CD4-positive, alpha-beta T cell treated with Interleukin-6 at 100 ng/mL for 8 hours (primary cell): Measurements from ENCODE around the gene OLA1.
"Not testable (repeated sequence)": the region's sequence is repeated elsewhere in the genome, so short reads cannot be mapped to it uniquely, and the experiment has no call there.

Experiments
- DNase-seq: peaks from one replicate; pipeline ENCODE4 v3.0.0-alpha.2; 2020; ENCODE audit warnings: mixed read lengths, low spot score

Gene OLA1

DNA sequence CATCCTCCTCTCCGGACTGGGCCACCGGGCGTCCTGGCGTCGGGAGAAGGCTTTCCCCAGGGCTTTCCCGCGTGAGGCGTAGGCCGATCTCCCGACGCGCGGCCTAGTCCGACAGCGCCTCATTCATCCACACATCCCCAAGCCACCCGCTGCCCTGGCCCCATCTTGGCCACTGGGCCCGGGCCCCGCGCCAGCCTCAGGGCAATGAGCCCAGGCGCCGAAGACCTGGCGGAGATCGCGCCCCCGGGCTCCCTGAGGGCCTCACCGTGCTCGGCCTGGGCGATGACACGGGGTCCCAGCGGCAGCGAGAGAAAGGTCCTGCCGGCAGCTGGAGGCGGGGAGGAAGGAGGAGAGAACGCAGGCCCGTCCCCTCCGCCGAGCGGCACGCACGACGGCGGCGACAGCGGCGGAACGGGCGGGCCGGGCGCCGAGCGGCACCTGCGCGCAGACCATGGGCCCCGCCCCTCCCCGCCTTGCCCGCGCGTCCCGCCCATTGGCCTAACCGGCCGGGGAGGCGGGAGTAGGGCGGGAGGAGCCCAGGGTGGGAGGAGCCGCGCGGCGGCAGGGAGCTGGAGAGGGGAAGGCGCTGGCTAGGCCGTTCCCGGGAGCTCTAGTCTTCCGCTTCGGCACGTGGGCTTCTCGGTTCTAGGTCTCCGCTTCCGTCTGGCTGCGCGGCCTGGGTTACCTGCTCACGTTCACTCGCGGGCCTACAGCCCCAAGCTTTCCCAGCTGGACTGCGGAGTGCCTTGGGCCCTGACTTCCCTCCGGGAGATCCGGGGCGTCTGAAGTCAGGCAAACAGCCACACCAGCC, at the start of gene OLA1:
Gene OLA1, minus strand, starts transcription at position 346 of the 811 bp plus-strand sequence. CDS start 1,717 bp downstream, outside the sequence.
- peak; percentile 94 for DNase-seq

GRCh38 chr2:174292908-174293307, 44.6 kb upstream of the OLA1 start:
- DNase-seq, result no peak

- DNase-seq, result no peak
Observed at GRCh38 chr2:174286172-174286571, 37.8 kb upstream of the OLA1 start.

- no peak for DNase-seq
Observed at GRCh38 chr2:174282441-174282840, 34.1 kb upstream of the OLA1 start.

- DNase-seq, result no peak
Observed at GRCh38 chr2:174281736-174282135, 33.4 kb upstream of the OLA1 start.

DNA sequence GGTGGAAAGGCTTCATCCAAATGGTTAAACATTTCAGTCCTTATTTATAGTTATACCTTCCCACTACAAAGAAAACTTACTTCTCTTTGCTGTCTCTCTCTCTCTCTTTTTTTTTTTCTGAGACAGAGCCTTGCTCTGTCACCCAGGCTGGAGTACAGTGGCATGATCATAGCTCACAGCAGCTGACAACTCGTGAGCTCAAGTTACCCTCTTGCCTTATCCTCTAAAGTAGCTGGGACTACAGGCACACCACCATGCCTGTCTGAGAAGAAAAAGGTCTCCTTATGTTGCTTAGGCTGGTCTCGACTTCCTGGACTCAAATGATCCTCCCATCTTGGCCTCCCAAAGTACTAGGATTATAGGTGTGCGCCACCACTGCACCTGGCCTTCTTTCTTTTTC, 32.3 kb upstream of the OLA1 start:
- no peak for DNase-seq

DNA sequence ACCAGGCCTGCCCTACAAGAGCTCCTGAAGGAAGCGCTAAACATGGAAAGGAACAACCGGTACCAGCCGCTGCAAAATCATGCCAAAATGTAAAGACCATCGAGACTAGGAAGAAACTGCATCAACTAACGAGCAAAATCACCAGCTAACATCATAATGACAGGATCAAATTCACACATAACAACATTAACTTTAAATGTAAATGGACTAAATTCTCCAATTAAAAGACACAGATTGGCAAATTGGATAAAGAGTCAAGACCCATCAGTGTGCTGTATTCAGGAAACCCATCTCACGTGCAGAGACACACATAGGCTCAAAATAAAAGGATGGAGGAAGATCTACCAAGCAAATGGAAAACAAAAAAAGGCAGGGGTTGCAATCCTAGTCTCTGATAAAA, 21.9 kb upstream of the OLA1 start:
- not testable (repeated sequence) for DNase-seq

DNA sequence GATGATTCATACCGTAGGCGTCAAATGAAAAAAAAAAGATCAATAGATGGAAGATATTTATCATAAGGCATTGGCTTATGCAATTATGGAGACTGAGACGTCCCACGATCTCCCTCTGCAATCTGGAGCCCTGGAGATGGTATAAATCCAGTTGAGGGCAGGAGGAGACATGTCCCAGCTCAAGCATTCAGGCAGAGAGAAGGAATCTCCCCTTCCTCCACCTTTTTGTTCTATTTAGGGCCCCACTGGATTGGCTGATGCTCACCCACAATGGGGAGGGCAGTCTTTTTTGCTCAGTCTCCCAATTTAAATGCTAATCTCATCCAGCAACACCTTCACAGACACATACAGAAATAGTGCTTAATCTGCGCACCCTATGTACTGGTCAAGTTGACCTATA, 18.0 kb upstream of the OLA1 start:
- DNase-seq, result no peak

GRCh38 chr2:174263997-174264396, 15.7 kb upstream of the OLA1 start:
- no peak for DNase-seq

GRCh38 chr2:174259981-174260380, 11.6 kb upstream of the OLA1 start:
- DNase-seq, result no peak

DNA sequence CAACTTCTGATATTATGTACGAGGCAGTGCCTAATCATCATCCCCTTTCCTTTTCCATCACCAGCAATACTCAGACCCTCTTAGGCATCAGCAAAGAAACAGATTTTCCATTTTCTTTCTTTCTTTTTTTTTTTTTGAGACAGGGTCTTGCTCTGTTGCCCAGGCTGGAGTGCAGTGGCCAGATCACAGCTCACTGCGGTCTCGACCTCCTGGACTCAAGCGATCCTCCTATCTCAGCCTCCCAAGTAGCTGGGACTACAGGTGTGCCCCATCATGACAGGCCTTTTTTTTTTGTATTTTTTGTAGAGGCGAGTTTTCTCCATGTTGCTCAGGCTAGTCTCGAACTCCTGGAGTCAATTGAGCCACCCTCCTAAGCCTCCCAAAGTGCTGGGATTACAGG, 5.9 kb upstream of the OLA1 start:
- no peak for DNase-seq

DNA sequence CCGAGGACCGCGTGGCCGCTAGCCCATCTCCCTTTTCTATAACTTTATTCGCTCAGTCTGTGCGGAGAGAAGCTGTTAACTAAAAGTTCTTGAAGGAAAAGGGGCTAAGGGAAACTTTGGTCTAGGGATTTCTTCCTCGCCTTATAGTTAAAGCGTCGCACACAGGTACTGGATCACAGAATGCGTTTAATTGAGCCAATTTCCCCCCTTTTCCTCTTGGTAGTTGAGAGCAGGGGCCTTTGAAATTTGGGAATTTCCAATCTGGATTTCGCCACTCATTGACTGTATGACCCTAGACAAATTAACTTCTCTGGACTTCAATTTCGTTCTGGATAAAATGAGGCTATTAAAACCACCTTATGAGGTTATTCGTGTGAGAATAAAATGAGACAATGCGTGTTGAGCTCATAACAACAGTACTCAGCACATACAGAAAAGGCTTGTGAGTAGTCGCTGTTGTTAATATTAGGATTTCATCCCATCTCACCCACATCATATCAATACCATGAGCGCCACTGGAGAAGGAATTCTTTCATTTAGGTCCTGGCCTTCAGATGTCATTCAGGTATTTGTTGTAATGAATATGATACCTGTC, 763 bp upstream of the OLA1 start:
- DNase-seq, result no peak

- DNase-seq, result no peak
Observed at GRCh38 chr2:174247474-174248186, 702 bp downstream of the OLA1 start.

DNA sequence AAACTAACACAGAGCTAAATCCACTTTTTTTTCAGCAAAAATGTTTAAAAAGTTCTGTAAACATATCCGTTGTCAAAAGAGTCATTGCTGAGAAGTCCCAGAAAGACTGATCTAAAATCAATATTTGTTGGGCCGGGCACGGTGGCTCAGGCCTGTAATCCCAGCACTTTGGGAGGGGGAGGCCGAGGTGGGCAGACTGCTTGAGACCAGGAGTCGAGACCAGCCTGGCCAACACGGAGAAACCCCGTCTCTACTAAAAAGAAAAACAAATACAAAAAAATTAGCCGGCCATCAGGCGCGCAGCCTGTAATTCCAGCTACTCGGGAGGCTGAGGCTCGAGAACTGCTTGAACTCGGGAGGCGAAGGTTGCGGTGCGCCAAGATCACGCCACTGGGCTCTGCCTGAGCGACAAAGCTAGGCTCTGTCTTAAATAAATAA, 1.4 kb downstream of the OLA1 start:
- no peak for DNase-seq

- not testable (repeated sequence) for DNase-seq
Observed at GRCh38 chr2:174245628-174246027, 2.7 kb downstream of the OLA1 start.

DNA sequence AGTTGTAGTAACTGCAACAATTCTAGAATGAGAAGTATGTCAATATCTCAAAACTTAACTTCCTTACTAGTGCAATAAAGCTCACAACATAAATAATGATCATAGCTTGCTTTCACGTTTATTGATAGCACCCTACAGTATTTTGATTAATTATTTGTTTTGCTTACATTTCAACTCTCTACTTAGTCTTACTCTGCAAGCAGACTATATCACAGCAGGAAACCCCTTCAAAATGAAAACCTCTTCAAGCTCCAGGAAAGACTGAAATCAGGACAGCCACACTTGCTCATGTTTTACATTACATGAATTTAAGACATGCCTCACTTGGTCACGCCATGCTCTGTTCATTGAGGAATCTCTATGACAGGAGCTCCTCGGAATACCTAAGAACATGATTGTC, 3.3 kb downstream of the OLA1 start:
- DNase-seq, result no peak

DNA sequence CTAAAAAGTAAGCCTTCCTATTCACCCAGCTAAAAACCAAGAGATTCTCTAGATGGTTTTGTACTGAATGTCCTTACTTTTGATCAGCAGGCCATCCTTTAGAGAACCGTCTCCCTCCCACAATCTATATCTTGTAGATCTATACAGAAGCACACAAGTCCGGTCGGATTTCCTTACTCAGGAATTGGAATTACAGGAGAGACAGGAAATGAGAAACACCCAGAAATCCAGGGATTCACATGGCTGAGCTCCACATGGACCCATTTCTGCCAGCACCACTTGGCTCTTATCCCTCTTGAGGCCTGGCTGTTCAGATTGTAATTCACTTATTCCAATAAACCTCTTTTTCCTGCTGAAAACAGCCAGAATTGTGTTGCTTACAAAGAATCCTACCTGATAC, 4.5 kb downstream of the OLA1 start:
- no peak for DNase-seq

GRCh38 chr2:174240097-174240496, 8.2 kb downstream of the OLA1 start:
- DNase-seq, result no peak

- DNase-seq, result no peak
Observed at GRCh38 chr2:174236429-174236828, 11.9 kb downstream of the OLA1 start.

DNA sequence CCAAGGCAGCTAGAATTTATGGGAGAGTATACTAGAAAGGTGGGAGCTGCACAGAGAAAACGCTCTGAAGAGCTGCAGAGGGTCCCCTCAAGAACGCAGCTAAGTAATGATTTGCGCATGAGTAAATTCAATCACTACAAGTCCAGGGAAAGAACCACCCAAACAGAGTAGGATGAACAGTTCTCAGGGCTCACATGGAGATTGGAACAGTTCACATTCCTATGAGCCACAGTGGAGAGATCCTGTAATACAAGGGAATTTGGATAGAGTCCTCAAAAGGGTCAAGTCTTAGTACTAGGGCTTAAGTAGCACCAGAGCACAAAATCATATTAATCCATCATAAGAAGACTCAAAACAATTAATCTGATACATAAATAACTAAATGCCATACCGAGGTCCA, 12.7 kb downstream of the OLA1 start:
- DNase-seq, result no peak

DNA sequence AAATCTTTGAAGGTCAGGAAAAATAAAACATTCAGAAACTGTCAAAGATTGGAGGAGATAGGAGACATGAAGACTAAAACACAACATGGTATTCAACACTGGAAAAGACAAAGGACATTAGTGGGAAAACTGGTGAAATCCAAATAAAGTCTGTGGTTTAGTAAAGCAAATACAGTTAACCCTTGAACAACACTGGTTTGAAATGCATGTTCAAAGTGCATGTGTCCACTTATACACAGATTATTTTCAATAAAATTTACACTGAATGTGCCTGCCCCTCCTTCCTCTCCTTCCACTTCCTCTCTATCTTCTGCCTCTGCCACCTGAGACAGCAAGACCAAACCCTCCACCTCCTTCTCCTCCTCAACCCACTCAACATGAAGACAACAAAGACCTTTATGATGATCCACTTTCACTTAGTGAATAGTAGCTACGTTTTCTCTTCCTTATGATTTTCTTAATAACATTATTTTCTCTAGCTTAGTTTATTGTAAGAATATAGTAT, 14.5 kb downstream of the OLA1 start:
- DNase-seq, result no peak

- DNase-seq, result no peak
Observed at GRCh38 chr2:174227748-174228147, 20.6 kb downstream of the OLA1 start.
